ENCODE data around the gene C14orf180. TPM values are rescaled to one million over a fixed set of nuclear protein-coding genes. Genes with fewer than 3 reads are reported as not detected.

The C14orf180 gene
- total and polyA plus RNA-seq, 2 of the 8 experiments (the other 6 are each of a cell fraction or from before 2014, with no cell fraction given): not detected

GRCh38 chr14:104583424-104584306 lies 4.1 kb downstream of the C14orf180 start (continued):
- TF ChIP-seq ASH2L (IDR thresholded peaks at IDR 0.05; ENCODE audit: low read length) (no peak), CTCF (IDR thresholded peaks at IDR 0.05; ENCODE audit: control extremely low read depth in 1 of 3, insufficient read depth in 1 of 3, low read depth in 1 of 3, low read length in 3 of 3) (no peak), ATF3 (IDR thresholded peaks at IDR 0.05; ENCODE audit: insufficient read depth, low read depth, low read length) (no peak), RFX5 (IDR thresholded peaks at IDR 0.05; ENCODE audit: borderline replicate concordance, low read depth, low read length) (no peak), USF2 (IDR thresholded peaks at IDR 0.05; ENCODE audit: low read length) (no peak)
